HG02943 (cell line): ENCODE results near the gene EGFL7.
"Not testable (repeated sequence)": the region's sequence is repeated elsewhere in the genome, so short reads cannot be mapped to it uniquely, and the experiment has no call there.

ENCODE experiments used
- ATAC-seq: cut with Tn5 transposase; IDR thresholded peaks from one replicate; pipeline ENCODE4 v1.9.1; 2021; ENCODE audit warnings: mild to moderate bottlenecking, low read depth, moderate library complexity; ENCODE audit not compliant: unreplicated experiment

Gene EGFL7

GRCh38 chr9:136624184-136624951 is 38.3 kb upstream of the EGFL7 start:
- no peak for ATAC-seq

- no peak for ATAC-seq
Observed at GRCh38 chr9:136625101-136626065, 37.3 kb upstream of the EGFL7 start.

- no peak for ATAC-seq
Observed at GRCh38 chr9:136626066-136626725, 36.5 kb upstream of the EGFL7 start.

GRCh38 chr9:136626740-136627642 is 35.7 kb upstream of the EGFL7 start:
- ATAC-seq, result no peak

GRCh38 chr9:136627703-136628102 is 35.0 kb upstream of the EGFL7 start:
- no peak for ATAC-seq

- no peak for ATAC-seq
Observed at GRCh38 chr9:136628268-136628667, 34.4 kb upstream of the EGFL7 start.

- no peak for ATAC-seq
Observed at GRCh38 chr9:136629001-136629878, 33.5 kb upstream of the EGFL7 start.

GRCh38 chr9:136629879-136630661 is 32.6 kb upstream of the EGFL7 start:
- ATAC-seq, result no peak

GRCh38 chr9:136630662-136630992 is 32.1 kb upstream of the EGFL7 start:
- ATAC-seq, result no peak

GRCh38 chr9:136631038-136632000 is 31.4 kb upstream of the EGFL7 start:
- no peak for ATAC-seq

- not testable (repeated sequence) for ATAC-seq
Observed at GRCh38 chr9:136632072-136632471, 30.6 kb upstream of the EGFL7 start.

GRCh38 chr9:136632491-136633106 is 30.1 kb upstream of the EGFL7 start:
- not testable (repeated sequence) for ATAC-seq

- ATAC-seq, result no peak
Observed at GRCh38 chr9:136634904-136635303, 27.8 kb upstream of the EGFL7 start.

- no peak for ATAC-seq
Observed at GRCh38 chr9:136640171-136641111, 22.3 kb upstream of the EGFL7 start.

GRCh38 chr9:136642439-136642921 is 20.2 kb upstream of the EGFL7 start:
- ATAC-seq, result no peak
